DLD1 (cell line): ENCODE data around the gene PEX7.
"Not testable (repeated sequence)": the region's sequence is repeated elsewhere in the genome, so short reads cannot be mapped to it uniquely, and the experiment has no call there.

Experiments
- in situ Hi-C: cut with HindIII; loops from 2 replicates; pipeline ENCODE4 v1.10.0; 2017; ENCODE audit warnings: low sequenced_read_pairs

The PEX7 gene

DNA sequence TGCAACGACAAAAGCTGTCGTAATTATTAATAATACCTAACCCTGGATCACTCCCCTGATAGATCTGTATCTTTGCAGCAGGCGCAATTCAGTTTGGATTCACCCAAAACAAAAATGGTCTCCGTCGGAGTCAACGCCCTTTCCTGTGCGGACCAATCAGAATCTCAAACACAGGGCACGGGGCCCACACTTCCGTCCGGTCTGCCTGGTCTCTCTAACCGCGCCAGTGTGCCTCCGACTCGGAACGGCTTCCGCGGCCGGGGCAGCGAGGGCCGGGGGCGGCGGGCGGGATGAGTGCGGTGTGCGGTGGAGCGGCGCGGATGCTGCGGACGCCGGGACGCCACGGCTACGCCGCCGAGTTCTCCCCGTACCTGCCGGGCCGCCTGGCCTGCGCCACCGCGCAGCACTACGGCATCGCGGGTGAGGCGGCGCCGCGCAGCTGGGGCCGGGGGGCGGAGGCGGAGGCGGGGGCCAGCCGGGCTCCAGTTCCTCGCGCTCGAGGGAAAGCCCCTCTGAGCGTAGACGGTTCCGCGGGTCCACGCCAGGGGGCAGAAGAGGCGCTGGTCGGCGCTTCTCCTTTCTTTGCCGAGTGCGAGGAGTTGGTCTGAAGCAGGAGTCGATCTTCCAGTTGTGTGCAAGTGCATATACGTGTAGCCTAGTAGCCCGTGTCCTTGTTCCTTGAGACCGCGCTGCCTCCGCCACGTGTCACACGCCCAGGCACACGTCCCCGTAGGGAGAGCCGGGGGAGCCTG, at the start of gene PEX7:
PEX7 (plus strand) TSS at position 217 of the 752 bp plus-strand sequence; CDS start at position 291, 74 bp downstream.
- in situ Hi-C loops = no loop called here

GRCh38 chr6:136772685-136773472, 49.5 kb upstream of the PEX7 start:
- in situ Hi-C loops = no loop called here

- in situ Hi-C loops = no loop called here
Measured at GRCh38 chr6:136773473-136773796, 49.0 kb upstream of the PEX7 start.

- in situ Hi-C loops = no loop called here
Measured at GRCh38 chr6:136774228-136775041, 48.0 kb upstream of the PEX7 start.

GRCh38 chr6:136775081-136775480, 47.3 kb upstream of the PEX7 start:
- in situ Hi-C loops = no loop called here

- in situ Hi-C loops = no loop called here
Measured at GRCh38 chr6:136775548-136775947, 46.8 kb upstream of the PEX7 start.

DNA sequence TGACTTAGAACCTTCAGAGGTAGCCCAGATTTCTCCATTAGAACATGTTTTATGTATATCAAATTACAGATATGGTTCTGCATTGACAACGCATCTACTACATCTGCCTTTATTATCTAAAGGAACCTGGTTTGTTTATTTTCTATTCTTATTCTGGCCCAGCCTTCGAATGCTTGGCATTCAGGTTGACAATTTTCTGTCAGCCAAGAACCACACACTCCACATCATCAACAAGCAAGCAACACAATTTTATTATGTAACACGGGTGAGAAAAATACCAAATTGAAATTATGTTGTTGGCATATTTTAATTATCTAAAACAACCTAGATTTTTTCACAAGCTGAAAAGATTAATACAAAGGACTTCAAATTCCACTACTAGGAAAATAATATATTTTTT, 44.7 kb upstream of the PEX7 start:
- in situ Hi-C loops = no loop called here

DNA sequence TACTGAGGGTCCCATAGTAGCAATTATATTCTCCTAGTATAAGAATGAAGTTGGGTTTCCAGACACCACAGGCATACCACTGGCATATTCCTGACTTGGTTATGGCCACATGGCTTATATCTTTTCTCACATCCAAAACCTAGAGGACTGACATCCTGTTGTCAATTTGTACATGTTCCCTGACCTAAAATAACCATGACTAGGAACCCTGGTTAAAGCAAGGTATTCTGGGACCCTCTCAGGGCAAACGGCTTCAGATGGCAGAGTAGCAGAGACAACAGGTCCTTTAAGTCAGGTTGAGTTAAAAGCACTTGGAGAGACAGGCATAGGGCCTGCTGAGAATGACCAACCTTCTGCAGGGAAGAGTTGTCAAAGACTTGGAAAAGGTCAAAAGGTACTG, 42.7 kb upstream of the PEX7 start:
- in situ Hi-C loops = no loop called here

DNA sequence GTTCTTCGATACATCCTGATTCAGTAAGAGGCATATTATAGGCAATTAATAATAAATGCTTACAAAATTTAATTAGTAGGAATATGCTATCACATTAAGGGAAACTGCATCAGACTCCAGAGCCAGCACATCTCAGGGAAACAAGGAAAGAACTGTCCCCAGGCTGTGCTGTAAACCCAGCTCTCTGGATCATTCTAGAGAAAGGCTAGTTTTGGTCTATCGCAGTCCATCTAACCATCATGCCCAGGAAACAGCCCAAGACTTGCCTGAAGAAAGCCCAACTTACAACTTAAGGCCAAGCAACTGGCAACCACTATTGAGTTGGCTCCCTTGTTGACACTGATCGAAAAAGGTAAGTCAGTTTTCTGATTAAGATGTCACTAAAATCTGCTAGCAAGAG, 41.4 kb upstream of the PEX7 start:
- in situ Hi-C loops = no loop called here

DNA sequence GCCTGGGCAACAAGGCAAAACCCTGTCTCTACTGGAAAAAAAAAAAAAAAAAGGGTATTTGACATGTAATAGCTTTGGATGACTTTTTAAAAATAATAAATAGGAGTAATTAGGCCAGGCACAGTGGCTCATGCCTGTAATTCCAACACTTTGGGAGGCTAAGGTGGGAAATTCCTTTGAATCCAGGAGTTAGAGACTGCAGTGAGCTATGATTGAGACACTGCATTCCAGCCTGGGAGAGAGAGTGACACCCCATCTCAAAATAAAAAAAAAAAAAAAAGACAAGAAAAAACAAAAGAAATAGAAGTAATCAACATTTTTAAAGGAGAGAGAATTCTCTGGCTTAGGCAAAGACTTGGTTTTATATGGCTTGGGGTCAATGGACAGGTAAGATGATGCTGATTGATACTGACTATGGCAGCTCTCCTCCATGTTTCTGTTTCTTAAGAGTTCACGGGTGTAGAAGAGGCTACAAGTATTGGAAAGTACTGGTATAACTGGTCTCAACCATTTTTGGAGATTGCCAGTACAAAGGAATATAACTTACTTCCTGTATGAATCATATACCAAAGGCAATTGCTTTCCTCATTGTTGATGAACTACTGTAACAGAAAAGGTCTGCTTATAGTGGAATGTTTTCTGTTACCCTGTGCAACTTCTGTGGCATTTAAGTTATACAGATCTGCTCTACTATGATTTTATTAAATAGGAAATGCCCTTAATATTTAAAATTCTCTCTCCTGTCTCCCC, 40.2 kb upstream of the PEX7 start:
- in situ Hi-C loops = no loop called here

DNA sequence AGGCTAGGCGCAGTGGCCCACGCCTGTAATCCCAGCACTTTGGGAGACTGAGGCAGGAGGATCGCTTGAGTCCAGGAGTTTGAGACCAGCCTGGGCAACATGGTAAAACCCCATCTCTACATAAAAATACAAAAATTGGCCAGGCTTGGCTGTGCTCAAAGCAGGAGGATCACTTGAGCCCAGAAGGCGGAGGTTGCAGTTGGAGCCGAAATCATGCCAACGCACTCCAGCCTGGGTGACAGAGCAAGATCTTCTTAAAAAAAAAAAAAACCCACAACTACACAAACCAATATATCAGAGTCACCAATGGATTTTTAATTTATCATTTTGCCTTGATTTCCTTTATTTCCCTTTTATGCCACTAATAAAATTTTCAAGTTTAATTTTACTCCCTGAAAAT, 39.4 kb upstream of the PEX7 start:
- in situ Hi-C loops = no loop called here

GRCh38 chr6:136783495-136784270, 38.7 kb upstream of the PEX7 start:
- in situ Hi-C loops = no loop called here

DNA sequence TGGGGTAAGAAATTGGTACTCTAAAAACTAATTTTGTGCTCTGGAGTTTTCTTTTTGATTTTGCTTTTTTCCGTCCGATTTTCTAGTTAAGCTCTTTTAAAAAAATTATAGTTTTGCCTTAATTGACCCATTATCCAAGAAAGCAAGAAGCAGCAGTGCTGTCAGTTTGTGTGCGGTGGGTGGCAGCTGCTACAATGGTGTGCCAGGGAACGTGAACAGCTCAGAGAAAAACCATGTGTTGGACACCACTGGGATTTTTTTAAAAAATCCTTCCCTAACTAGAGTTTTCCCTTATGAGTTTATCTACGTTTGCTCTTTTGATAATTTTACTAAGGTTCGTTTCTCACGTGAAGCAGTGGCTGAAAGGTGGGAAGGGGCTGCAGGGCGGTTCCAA, 38.1 kb upstream of the PEX7 start:
- in situ Hi-C loops = no loop called here

DNA sequence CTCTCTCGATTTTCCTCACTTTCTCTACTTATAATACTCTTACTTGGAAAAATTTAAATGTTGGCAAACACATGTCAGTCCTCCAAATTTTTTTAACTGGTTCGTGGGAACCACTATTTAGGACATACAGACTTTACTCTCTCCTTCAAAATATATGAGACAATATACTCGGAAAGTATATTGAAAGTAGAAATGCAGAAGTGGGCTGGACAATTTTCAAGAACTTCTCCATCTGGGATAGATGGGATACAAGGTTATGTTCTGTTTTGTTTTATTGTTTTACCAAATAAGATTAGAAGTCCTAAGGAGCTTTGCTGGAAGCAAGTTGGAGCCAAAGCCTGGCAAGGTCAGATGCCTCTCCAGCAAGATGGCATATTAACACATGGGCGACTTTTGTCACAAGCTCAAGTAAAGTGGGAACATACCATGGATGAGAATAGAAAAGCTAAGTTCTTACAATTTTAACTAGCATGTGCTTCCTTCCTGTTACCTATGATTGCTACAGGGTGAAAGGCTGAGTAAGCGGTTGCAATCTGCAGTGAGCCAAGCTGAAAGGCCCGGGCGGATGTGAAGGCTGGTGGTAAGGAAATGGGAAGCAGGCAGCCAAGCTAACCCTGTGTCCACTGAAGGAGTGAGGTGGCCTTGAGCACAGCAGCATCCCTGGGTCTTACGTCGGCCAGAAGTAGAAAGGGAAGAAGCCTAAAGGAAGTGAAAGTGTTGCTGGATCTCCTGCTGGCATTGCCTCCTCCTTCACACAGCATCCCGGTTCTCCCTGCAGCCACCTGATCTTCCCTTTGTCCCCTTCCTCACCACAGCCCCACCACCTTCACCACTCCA, 37.3 kb upstream of the PEX7 start:
- in situ Hi-C loops = no loop called here

- in situ Hi-C loops = no loop called here
Measured at GRCh38 chr6:136786658-136787057, 35.7 kb upstream of the PEX7 start.

DNA sequence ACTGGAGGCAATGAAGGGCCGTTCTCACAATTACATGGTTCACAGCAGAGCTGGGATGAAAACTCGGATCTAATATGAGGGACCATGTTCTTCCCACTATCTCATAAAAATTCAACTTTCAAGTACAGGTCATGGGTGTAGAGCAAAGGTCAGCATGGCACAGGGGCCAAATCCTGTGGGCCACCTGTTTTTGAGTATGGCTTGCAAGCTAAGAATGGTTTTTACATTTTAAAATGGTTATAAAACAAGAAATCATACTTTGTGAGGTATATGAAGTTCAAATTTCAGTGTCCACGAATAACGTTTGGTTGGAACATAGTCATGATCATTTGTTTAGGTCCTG, 34.7 kb upstream of the PEX7 start:
- in situ Hi-C loops = no loop called here

GRCh38 chr6:136788069-136788902, 34.1 kb upstream of the PEX7 start:
- in situ Hi-C loops = no loop called here

DNA sequence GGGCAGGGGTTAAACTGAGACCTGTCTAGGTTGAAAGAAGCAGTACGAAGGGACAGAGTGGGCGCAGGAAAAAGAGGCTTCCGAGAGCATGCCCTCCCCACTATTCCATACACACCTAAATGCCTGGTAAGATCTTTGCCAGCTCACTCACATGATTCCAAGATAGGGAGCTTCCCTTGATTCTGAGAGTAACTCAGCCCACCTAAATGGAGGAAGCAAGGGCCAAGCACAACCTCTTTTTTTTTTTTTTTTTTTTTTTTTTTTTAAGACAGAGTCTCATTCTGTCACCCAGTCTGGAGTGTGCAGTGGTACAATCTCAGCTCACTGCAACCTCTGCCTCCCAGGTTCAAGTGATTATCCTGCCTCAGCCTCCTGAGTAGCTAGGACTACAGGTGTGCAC, 33.0 kb upstream of the PEX7 start:
- in situ Hi-C loops = not testable (repeated sequence)
